Brain pericyte (primary cell): ENCODE measurements around the gene CSNK1E.

Experiments
- DNase-seq: peaks from one replicate; pipeline ENCODE4 v3.0.0-alpha.2; 2012; ENCODE audit warnings: low read depth, low spot score

CSNK1E gene

GRCh38 chr22:38327805-38328204, 10.6 kb upstream of the CSNK1E start:
- DNase-seq: no peak

- DNase-seq: no peak
Measured at GRCh38 chr22:38327396-38327795, 10.2 kb upstream of the CSNK1E start.

GRCh38 chr22:38325587-38325986, 8.4 kb upstream of the CSNK1E start:
- no peak for DNase-seq

GRCh38 chr22:38320605-38321402, 3.6 kb upstream of the CSNK1E start:
- DNase-seq: no peak

- DNase-seq: no peak
Measured at GRCh38 chr22:38318792-38319773, 1.9 kb upstream of the CSNK1E start.

GRCh38 chr22:38317995-38318715, 922 bp upstream of the CSNK1E start:
- no peak for DNase-seq

- DNase-seq: no peak
Measured at GRCh38 chr22:38316364-38317121, 690 bp downstream of the CSNK1E start.

- DNase-seq: no peak
Measured at GRCh38 chr22:38315823-38316363, 1.3 kb downstream of the CSNK1E start.

GRCh38 chr22:38314933-38315822, 2.1 kb downstream of the CSNK1E start:
- no peak for DNase-seq

GRCh38 chr22:38314051-38314932, 2.9 kb downstream of the CSNK1E start:
- DNase-seq: no peak

GRCh38 chr22:38313384-38313955, 3.8 kb downstream of the CSNK1E start:
- peak; percentile 83 for DNase-seq

GRCh38 chr22:38312261-38312800, 4.9 kb downstream of the CSNK1E start:
- no peak for DNase-seq

GRCh38 chr22:38311323-38311620, 6.0 kb downstream of the CSNK1E start:
- DNase-seq: no peak

- DNase-seq: no peak
Measured at GRCh38 chr22:38310518-38311322, 6.5 kb downstream of the CSNK1E start.

GRCh38 chr22:38309614-38310517, 7.4 kb downstream of the CSNK1E start:
- no peak for DNase-seq

GRCh38 chr22:38308791-38309498, 8.3 kb downstream of the CSNK1E start:
- DNase-seq: no peak
